Left forelimb (tissue), 1 donor: ENCODE measurements around the gene RPL13A.
"Not testable (repeated sequence)": the region's sequence is repeated elsewhere in the genome, so short reads cannot be mapped to it uniquely, and the experiment has no call there.

Source experiments
- DNase-seq: peaks from one replicate; pipeline ENCODE4 v3.0.0-alpha.2; 2018; ENCODE audit warnings: low spot score

Gene RPL13A

DNA sequence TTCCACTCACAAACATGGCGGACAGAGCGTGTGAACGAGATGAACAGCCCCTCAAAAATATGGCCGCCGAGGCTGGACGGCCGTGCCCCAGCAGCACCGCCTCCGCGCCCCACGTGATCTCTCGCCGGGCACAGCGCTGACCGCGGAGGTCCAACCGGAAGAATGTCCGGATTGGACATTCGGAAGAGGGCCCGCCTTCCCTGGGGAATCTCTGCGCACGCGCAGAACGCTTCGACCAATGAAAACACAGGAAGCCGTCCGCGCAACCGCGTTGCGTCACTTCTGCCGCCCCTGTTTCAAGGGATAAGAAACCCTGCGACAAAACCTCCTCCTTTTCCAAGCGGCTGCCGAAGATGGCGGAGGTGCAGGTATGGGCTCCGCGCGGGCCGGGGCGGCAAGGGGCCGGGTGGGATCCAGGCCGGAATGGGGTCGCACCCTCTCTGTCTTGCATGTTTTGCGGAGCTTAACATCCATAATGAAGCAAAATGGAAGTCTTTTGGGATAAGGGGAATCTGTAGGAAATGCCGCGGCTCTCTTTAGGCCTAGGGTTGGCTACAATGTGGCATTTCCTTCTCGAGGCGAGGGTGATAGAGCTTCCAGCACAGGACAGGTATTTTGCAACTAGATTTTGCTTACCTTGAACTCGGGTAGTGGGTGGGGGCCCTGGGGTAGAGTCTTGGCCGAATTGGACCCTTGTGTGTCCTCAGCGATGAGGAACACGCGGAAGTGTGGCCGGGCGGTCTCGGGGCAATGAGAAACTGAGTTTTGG lies at the start of gene RPL13A:
RPL13A (plus strand) TSS at position 332 of the 769 bp plus-strand sequence; CDS start at position 354, 22 bp downstream.
- peak; percentile 100 for DNase-seq

DNA sequence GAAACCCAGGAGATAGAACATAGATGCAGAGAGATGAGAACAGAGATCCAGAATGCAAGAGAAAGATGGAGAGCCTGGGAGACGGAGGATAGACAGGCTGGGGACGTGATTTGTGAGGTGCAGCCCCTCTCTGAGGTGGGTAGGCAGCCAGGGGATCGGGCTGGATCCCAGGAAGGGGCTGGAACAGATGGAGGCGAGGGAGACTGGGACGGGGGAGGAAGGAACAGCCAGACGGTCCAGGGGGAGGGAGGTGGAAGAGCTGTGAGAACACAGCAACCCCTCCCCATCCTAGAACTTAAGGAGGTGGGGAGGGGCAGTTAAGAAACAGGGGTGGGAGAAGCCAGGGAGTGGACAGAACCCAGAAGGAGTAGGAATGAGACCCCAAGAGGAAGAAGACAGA lies 49.1 kb upstream of the RPL13A start:
- no peak for DNase-seq

DNA sequence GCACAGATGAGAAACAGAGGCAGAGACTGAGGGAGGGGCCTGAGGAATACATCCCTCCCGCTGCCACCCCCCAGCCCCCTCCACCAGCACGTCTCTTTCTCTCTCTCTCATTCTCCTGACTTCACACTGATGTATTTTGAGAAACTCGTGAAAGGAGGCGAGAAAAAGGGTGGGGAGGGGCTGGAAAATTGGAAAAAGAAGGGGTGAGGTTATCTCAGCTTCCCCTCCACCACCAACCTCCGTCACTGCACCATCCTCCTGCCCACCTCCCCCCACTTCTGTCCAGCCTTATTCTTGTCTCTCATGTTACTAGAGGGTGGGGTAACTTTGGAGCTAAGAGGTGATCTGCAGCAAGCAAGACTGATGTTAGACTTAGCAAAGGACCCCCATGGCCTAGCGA lies 47.6 kb upstream of the RPL13A start:
- DNase-seq, result no peak

- no peak for DNase-seq
These were observed 46.8 kb upstream of the RPL13A start for GRCh38 chr19:49440439-49441209.

DNA sequence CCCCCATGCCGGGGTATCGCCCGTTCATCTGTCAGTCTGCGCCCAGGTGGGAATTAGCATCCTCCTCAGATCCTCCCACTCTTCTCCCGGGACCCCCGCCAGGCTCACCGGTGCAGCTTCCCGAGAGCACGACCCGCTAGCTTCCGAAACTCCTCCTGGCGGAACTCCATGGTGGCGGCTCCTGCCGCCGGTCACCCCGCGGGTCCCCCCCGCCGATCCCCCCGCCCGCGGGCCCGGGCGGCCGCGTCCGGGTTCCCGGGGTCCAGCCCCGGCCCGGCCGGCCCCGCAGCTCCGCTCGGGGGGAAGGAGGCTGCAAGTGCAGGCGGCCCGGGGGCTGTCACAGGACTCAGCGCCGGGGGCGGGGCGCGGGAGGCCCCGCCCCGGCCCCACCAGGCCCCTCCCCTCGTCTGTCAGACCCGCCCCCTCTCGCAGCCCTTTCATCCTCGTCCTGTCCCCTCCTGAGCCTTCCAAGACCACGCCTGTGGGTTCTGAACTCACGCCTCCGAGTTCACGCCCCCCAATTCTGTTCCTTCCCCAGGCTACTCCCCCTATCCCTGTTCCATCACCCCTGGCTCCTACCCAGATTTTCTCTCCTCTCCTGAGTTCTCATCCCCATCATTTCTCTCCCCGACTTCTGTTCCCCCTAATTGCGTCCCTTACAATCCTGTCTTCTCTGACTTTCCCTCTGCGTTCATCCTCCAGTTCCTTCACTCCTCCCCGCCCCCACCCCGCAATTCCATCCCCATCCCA lies 46.0 kb upstream of the RPL13A start, which contains the start of gene SLC17A7:
SLC17A7 (minus strand) TSS at position 318 of the 750 bp plus-strand sequence; CDS start at position 170, 148 bp downstream.
- no peak for DNase-seq

- no peak for DNase-seq
These were observed 45.5 kb upstream of the RPL13A start for GRCh38 chr19:49441960-49442350.

DNA sequence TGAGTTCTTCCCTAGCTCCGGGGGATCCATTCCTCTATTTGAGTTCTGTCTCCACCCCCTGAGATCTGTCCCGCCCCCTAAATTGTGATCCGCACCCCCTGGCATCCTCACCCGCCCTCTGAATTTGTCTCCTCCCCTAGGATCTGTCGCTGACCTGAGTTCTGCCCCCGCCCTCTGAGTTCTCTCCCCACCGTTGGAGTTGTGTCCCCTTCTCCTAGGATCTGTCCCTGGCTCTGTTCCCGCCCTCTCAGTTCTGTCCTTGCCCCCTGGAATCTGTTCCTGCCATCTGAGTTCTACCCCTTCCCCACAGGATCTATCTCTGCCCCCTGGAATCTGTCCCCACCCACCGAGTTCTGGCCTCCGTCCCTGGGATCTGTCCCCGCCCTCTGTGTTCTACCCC lies 45.1 kb upstream of the RPL13A start:
- no peak for DNase-seq

DNA sequence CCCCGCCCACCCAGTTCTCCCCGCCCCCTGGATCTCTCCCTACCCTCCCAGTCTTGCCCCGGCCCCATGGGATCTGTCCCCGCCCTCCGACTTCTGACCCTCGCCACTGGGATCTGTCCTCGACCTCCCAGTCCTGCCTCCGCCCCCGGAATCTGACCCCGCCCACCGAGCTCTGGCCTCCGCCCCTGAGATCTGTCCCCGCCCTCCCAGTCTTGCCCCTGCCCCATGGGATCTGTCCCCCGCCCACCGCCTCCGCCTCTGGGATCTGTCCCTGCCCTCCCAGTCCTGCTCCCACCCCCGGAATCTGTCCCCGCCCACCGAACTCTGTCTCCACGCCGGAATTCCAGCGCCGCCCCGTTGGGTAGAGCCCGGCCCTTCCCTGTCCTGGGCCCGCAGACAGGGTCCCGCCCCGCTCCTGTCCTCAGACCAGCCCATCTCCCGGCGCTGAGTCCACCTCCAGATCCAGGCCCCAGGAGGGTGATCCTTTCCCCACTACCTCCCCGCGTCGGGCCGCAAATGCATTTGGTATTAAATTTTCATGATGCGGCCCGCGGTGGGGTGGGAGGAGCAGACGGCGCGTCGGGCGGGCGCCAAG lies 44.5 kb upstream of the RPL13A start:
- peak; percentile 92 for DNase-seq

DNA sequence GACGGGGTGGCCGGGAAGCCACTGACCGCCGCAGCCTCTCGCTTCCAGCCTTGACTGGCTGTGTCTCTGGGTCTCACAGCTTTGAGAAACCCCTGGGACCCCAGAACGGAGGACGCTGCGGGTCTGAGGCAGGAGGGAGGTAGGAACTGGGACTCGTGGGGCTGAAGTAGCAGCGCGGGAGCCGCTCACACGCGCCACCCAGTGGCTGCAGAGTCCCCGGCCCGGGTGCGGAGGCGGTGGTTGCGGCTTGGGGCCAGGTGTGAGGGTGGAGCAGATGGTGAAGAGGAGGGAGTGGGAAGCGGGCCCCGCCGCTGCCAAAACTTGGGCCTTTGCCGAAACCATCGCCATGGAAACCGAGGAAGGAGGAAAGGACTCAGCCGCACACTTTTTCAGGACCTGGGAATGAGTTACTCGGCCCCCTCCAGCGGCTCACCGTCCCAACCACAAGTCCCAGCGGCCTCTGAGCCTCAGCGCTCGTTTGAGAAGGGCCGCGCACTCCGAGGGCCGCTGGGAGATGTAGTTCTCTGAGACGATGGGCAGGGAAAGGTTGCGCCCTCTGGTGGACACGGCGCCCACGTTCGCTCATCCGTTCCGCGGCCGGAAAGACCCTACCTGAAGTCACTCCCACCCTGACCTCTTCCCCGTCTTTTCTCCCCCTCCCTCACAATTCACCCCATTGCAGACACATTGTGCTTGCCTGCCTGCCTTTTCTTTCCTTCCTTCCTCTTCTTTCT lies 43.9 kb upstream of the RPL13A start:
- DNase-seq, result peak; percentile 99

GRCh38 chr19:49444100-49444700 lies 43.2 kb upstream of the RPL13A start:
- DNase-seq, result not testable (repeated sequence)

DNA sequence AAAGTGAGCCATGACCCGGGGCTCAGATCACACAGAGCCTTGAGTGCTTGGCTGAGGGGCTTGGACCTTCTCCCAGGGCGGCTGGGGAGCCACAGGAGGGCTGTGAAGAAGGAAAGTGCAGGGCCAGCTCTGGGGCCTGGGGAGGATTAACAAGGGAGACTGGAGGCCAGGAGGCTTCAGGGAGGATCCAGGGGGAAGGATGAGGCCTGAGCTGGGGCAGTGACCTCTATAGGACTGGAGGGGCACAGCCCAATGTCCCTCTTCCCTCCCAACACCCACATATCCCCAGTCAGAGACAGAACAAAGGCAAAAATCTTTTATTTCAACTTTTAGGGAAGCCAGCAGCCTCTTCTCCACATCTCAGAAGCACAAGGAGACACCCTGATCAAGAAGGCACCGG lies 41.4 kb upstream of the RPL13A start:
- DNase-seq, result no peak

GRCh38 chr19:49447485-49448431 lies 39.6 kb upstream of the RPL13A start:
- no peak for DNase-seq

DNA sequence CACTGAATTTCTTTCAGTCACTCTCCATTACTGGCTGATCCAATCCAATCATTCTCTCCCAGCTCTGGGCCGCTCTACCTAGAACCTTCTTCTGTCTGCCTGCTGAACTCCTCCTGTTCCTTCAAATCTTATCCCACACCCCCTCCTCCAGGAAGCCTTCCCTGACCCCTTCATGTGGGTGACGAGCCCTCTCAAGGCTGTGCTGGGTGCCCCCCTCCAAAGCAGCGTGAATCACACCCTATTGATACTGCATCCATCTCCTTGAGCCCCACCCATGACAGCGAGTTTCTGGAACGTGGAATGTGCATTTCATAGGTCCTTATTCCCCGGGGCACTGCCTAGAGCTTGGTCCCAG lies 39.0 kb upstream of the RPL13A start:
- DNase-seq, result no peak

GRCh38 chr19:49450405-49450804 lies 37.0 kb upstream of the RPL13A start:
- no peak for DNase-seq

GRCh38 chr19:49451430-49452181 lies 35.8 kb upstream of the RPL13A start, which contains the start of gene PIH1D1:
TSS of gene PIH1D1 (minus strand) at chr19:49451814. CDS start at chr19:49451574, 240 bp downstream.
- peak; percentile 95 for DNase-seq

GRCh38 chr19:49453013-49453756 lies 34.2 kb upstream of the RPL13A start, which contains the start of gene ALDH16A1:
TSS of gene ALDH16A1 (plus strand) at chr19:49453225. CDS start at chr19:49453332, 107 bp downstream.
- peak; percentile 100 for DNase-seq

DNA sequence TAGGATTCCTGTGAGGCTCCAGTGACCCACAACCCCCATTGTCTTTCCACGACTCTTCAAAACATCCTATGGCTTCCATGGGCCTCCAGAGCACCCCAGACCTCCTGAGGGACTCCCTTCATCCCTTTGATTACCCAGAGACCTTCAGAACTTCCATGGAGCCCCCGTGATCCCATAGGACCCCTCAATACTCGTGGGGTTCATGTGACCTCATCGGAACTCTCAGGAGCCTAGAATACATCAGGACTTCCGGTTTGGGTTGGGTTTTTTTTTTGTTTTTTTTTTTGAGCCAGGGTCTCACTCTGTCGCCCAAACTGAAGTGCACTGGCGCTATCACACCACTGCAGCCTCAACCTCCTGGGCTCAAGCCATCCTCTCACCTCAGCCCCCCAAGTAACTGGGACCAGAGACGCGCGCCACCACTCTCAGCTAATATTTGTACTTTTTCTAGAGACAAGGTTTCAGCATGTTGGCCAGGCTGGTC lies 33.6 kb upstream of the RPL13A start:
- DNase-seq, result no peak

- DNase-seq, result no peak
These were observed 31.6 kb upstream of the RPL13A start for GRCh38 chr19:49455773-49456172.
